Right lobe of liver (tissue), 4 donors: Measurements from ENCODE around the gene KLK13.

Experiments
- CTCF ChIP-seq, 4 donors: fragments of 200-600 bp in 3 of 4; fragments of 450-650 bp in 1 of 4; IDR thresholded peaks; one replicate each; pipeline versions ENCODE4 v1.5.1 to v1.8.0; 2016 to 2022; ENCODE audit warnings: antibody characterized with exemption in 4 of 4, mild to moderate bottlenecking in 2 of 4
- POLR2A ChIP-seq: fragments of 450-650 bp; IDR thresholded peaks from one replicate; pipeline ENCODE4 v1.6.1; 2017; ENCODE audit warnings: antibody characterized with exemption, mild to moderate bottlenecking
- donor health status: DM: no; HTN: no; CAD: no.
- donor health status: DM: no; HTN: no; CAD: no.
- donor health status: DM: no; HTN: yes; CAD: no.

- no peak for TF ChIP-seq CTCF (IDR thresholded peaks at IDR 0.05)
- TF ChIP-seq POLR2A: no peak
Observed at GRCh38 chr19:51063664-51064063, 1.2 kb downstream of the KLK13 start.
